GM18502 (cell line): Measurements from ENCODE around the gene COL25A1.

Experiments used
- ATAC-seq: cut with Tn5 transposase; IDR thresholded peaks from one replicate; pipeline ENCODE4 v1.9.1; 2021; ENCODE audit warnings: mild to moderate bottlenecking; ENCODE audit not compliant: unreplicated experiment, poor library complexity

The COL25A1 gene

DNA sequence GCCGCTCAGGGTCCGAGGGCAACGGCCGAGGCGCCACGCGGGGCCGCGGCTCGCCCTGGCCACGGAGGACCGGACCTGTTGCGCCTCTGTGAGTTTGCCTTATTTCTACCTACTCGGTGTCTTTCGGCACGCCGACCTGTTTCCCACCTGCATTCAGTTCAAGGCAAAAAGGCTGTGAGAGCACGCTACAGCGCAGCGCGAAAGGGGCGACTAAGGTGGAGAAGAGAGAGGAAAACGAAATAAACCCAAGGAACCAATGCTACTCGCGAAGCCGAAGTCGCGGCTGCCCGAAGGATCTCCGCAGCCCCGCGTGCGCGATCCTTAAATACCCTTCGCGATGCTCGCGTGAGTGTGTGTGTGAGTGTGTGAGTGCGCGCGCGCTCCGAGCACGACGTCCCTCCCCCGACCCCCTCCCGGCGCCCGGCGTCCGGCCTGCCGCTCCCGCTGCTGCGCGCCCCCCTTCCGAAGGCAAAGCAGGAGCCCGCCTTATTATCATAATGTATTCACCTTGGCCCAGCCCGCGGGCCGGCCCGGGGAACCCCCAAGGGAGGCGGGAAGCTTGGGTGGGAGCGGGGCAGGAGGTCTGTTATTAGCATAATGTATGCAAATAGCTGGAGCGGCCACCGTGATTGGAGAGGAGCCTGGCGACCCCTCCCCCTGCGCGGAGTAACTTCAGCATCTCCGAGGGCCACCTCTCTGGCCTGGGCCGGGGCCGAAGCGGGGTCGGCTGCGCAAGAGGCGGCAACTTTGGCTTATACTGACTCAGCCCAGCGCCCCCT lies at the start of gene COL25A1:
Gene COL25A1, minus strand, starts transcription at position 298 of the 779 bp plus-strand sequence.
- peak; percentile 50 for ATAC-seq

DNA sequence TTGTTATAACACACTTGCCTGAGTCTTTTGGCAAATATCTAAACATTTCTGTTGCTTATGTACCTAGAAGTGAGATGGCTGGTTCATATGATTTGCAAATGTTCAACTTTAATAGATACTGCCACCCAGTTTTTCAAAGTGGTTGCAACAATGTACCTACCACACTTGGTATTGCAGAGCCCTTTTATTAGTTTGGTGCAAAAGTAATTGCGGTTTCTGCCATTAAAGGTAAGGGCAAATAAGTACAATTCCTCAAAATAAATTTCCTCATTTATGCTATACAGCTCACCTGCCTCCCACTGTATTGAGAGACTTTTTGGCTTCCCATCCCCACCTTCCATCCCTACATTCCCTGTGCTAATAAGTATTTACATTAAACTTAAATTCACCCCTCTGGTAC lies 47.7 kb upstream of the COL25A1 start:
- ATAC-seq: no peak

DNA sequence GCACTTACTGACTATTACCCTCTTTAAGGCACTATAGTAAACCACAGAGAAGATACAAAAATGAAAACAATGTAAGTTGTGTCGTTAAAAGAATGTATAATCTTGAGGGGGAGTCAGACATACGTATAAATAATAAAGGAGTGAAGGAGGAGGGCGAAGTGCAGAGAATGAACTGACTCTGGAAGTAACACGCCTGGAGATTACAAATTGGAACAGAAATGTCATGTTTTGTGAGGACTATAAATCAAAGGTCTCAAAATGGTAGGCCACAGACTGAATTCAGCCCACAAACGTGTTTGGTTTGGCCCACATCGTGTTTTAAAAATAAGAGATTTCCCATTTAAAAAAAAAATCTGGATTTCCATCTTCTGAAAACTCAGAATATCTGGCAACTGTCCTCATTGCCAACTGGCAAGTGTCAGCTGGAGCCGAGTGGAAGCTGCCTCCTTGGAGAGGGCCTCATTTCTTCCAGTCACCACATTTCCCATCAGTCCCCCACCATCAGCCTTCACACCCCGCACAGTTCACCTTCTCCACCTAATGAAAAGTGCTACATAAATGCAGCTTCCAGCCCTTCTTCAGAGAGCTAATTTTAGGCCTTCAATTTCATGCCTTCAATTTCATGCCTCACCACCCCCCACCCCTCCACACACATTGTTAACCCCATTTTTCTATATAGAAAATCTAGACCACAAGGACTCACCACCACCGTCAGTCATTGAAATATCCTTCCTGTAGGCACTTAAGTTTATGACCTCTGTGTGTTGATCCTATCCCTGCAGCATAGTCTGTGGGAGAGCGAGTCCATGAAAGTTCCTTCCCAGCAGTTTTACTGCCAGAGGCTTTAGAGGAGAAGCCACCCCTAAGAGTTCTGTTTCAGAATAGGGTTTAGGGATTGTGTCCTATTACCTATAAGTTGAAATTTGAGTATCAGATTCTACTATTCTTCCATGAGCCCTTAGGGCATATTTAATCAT lies 32.0 kb upstream of the COL25A1 start:
- no peak for ATAC-seq

DNA sequence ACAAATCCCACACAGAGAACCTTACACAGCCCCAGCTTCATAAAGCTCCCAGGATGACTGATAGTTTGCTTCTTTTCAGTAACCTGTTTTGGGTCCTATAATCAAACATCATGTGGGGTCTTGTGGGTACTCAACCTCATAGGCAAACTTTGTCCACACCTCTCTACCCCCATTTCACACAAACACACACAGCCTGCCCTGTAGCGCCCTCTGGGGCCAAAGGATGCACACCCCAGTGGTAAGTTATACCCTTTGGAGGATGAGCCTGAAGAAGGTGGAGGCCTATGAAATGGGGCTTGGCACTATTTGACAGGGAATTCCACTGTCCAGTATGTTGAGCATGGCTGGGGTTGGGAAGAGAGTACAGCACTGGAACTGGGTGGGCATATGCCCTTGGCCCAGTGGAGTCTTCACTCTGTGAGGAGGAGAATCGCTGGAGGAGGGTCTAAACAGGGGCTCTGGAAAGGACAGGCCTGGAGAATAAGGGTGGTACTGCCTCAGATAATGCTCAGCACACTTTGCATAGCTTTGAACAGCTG lies 30.5 kb upstream of the COL25A1 start:
- ATAC-seq: peak; percentile 54

DNA sequence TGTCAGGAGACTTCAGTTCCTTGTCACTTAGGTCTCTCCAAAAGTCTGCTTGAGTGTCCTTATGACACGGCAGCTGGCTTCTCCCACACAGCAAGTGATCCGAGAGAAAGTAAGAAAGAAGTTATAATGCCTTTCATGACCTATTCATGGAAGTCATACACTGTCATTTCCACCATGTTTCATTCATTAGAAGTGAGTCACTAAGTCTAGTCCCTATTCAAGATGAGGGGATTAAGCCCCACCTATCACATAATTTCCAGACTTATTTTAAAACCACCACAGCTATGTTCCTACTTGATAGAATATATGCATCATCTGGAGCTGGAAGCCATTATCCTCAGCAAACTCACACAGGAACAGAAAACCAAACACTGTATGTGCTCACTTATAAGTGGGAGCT lies 25.2 kb upstream of the COL25A1 start:
- no peak for ATAC-seq

DNA sequence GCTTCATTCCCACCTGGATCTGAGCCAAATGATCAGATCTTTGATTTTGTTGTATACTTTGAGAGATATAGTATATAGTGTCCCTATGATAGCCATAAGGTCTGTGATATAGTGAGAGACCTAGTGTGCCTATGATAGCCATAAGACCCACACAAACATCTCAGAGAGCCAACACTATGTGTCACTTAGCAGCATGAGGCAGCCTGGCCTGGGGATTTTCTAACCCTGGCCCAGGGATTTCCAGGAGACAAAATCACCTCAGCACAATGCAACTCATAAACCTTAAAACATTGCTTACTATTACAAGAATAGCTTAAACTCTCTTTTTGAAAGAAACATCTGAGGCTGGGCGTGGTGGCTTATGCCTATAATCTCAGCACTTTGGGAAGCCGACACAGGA lies 23.2 kb upstream of the COL25A1 start:
- ATAC-seq: no peak

DNA sequence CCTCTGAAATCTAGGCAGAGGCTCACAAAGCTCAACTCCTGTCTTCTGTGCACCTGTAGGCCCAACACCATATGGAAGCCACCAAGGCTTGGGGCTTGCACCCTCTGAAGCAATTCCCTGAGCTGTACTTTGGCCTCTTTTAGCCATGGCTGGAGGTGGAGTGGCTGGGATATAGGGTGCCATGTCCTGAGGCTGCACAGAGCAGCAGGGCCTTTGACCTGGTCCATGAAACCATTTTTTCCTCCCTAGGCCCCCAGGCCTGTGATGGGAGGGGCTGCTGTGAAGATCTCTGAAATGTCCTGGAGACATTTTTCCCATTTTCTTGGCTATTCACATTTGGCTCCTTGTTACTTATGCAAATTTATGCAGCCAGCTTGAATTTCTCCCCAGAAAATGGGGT lies 20.9 kb upstream of the COL25A1 start:
- ATAC-seq: no peak

DNA sequence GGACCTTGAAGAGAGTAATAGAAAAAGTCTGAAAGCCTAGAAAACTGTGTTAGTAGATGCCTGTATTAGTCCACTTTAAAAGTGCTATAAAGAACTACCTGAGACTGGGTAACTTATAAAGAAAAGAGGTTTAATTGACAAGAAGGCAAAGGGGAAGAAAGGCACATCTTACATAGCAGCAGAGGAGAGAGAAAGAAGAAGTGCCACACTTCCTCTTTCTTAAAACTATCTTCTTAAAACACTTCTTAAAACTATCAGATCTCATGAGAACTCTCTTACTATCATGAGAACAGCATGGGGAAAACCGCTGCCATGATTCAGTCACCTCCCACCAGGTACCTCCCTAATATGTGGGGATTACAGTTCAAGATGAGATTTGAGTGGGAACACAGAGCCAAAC lies 18.8 kb upstream of the COL25A1 start:
- no peak for ATAC-seq

DNA sequence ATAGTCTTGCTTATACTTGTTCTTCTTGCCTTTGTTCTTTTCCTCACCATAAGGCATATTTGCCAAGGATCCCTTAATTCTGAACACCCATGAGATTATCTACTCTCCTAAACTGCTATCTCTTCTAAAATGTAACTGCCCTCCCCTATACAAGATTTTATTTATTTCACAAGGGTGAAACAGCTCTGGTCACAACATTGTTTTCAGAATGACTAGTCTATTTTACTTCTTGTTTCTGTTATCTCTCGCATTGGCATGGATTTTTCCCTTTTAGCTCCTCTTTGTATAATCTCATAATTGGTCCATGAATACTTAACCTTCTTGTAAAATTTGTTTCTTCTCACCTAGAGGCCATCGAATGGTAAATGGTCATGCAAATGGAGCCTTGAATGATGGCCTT lies 17.2 kb upstream of the COL25A1 start:
- ATAC-seq: no peak

DNA sequence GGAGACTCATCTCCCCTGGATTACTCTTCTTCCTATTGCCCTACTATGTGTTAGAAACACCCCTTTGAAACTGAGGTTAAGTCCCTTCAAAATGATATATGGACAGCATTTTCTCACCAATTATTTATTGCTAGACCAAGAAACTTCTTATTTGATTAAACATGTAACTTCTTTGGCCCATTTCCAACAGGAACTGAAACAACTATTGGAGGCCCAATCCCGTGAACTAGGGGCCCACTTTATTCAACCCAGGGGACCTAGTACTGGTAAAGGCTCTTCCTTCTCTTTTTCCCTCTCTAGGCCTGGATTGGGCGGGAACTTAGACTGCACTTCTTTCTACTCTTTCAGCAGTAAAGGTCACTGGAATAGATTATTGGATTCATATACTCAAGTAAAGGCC lies 16.7 kb upstream of the COL25A1 start:
- no peak for ATAC-seq

DNA sequence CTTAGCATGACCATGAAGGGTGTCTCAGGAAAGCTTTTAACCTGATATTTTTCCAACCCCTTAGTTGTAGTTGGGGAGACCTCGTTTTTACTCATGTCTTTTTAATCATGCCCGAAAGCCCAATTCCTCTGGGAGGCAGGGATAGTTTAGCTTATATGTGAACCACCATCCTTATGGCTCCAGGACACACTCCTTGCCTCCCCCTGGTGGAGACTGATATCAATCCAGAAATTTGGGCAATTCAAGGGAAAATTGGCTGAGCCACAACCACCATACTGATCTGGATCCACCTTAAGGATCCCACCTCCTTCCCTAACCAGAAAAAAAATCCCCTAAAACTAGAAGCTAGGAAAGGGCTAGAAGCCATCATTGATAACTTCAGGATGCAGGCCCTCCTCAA lies 13.4 kb upstream of the COL25A1 start:
- no peak for ATAC-seq

DNA sequence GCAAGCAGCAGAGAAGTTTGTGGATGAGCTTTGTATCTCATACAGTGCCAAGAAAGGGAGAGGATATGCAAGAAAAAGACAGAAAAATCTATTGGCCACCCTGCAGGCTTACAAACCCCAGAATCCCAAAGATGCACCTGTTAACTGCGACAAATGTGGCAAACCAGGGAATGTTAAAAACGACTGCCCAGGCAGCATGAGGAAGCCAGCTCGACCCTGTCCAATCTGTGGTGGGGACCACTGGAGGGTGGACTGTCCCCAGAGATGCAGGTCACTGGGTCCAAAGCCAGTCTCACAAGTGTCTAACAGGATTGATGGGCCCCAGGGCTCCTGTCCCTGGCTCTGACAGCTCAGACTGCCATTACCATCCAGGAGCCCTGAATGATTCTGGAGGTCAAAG lies 12.9 kb upstream of the COL25A1 start:
- no peak for ATAC-seq

DNA sequence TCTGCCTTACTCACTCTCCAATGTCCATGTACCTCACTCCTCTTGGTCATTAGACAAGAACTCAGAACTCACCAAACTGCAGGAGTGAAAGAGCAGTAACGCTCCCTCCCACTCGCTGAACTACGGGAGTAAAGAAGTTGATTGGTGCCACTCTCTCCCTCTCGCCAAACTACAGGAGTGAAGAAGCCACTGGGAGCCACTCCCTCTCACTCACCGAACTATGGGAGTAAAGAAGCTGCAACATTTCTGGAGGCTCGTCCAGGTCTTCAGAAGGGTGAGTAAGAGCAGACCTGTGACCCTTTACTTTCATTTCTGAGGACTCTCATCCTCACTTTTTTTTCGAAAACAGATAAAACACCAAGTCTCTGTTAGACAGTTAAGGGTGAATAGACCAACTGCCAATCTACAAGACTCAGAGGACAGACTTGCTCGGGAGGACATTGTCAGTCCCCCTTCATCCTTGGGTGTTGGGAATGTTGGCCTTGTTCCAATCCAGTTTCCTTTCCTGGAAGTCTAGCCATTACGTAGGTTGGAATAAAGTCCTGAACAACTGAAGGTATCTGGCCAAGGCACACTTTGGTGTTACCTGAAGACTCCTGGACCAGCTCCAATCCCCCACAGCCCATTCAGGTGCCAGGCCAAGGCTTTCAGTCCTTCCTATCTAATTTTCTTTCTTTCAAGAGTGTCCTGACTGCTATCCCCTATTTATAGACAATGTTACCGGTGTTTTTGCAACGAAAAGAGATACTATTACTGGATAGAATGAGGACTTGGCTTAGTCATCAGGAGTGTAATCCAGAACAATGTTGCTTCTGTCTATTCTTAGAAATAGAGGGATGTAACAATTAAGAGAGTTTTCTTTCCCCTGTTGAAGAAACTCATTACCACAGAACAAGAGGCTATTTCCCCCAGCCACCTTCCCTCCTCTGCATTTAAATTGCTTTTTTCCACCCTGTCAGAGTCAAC lies 11.0 kb upstream of the COL25A1 start:
- ATAC-seq: no peak

DNA sequence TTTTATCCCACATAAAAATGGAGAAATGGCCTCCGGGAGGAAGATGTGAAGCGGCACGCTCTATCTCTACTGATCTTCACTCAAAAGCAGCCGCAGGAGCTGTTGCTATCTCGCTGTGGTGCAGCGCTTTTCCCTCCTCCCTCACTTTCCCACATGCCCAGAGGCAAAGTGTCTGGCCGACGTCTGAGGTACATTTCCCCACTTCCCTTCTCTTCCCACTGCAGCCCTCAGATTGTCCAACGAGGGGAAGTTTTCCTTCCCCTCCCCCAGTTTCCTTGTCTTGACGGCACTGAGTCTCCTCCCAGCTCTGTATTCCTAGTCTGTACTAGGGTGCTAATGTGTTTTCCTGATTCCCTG lies 660 bp upstream of the COL25A1 start:
- ATAC-seq: no peak

DNA sequence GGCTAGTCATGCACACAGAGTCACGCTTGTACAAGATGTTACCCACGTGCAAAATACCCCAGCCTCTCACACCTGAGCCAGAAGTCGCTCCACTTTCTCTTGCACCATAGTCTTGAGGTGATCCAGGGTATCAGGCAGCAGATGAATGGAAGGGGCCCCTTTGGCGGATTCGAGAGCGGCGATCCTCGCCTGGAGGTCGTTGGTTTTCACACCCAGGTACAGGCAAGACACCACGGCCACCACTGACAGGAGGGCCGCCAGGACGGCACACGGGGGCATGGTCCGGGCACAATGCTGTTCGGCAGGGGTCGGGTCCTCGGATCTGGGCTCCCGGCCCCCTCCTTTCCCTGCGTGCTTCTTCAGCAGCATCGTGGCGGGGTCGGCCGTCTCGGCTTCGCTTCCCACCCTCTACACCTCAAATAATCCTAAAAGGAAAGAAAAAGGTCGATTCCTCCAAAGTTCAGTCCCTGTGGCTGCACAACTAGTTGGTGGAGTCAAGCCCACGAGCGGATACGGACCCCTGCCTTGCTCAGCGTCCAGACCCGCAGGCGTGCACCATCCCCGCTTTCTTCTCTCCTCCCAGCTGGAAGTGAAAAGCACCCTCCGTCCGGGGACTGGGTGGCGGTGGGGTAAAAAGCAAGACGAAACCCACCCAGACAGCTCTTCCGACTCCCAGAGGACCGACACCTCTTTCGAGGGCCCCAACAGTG lies 652 bp downstream of the COL25A1 start:
- ATAC-seq: no peak

DNA sequence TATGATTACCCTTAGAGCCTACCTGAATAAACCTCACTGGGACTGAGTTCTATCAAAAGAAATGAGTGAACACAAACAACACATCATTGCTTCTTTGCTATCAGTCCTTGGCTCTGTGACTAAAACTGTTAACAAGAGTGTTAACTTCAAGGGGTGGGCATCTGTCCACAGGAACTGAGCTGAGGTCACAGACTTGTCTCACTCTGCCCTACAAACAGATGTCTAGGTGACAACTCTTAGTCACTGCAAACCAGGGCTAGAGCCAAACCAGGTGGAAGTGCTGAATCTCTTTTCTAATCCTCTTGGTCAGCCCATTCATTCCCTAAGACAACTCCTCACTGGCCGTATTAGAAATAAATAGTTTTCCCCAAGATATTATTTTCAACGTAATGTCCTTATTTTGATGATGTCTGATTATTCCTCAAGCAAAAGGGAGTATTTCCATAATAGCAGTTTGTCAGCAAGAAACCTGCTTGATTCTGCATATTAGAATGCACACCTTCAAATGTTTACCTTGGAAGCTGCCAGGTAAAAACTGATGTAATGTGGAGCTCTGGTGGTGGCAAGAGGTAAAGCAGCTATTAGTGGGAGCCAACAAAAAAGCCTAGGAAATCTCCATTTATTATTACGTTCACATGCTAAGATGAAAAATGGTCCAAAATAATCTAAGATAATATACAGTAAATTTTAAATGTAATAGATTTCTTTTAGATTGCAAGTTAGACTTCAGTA lies 4.0 kb downstream of the COL25A1 start:
- no peak for ATAC-seq

DNA sequence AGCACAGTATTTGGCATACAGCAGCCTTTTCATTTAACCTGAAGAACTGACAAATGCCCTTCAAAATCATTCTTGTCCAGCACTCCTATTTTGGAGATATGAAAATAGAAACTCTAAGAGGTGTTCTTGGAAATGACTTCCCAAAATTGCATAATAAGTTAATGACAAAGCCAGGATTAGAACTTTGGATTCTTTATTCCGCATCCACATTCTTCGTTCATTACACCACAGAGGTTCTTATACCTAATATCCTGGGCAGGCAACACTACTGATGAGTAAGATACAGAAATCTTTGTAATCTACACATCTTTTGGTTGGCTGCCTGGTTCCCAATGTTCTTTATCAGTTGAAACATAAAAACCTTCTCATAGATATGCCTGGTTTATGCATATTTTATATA lies 5.9 kb downstream of the COL25A1 start:
- no peak for ATAC-seq

DNA sequence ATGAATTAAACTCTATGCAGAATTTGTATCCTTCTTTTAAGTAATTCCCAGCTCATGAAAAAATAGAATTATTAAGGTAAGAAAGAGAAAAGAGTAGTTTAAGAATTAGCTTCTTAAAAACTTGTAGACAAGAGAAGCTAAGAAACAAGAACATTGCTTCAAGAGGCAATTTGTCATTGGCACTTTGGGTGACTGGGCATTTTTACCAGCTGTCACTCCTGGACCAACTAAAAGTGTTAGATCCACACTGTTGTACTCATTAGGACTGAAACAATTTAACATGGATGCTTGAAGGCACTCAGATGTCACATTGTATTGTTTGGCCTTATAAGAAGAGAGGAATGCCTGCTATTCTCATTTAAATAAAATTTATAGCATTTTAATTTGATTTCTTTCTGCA lies 7.4 kb downstream of the COL25A1 start:
- no peak for ATAC-seq

DNA sequence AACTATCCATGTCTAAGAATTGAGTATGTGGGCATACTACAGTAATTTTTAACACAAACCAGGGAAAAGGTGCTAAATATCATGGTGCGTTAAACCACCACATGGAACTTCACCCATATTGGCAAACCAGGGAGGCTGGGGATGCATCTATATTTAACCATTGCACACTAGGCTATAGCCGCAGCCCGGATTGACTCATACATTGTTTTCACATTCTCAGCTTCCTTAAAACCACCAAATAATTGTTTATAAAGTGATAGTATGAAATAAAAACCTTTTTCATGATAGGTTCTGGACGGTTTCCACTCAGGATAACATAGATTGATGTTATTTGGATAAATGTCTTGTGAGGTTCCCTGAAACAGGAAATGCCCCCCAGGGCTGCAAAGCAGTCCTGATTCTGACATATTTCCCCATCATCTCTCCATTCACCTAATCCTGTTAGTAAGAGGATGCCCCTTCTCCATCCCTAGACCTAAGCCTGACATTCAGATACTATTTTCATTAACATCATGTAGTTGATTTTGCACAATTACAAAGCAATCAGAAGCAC lies 7.9 kb downstream of the COL25A1 start:
- no peak for ATAC-seq
